Measurements from ENCODE around the gene KCNIP1.

KCNIP1 gene

DNA sequence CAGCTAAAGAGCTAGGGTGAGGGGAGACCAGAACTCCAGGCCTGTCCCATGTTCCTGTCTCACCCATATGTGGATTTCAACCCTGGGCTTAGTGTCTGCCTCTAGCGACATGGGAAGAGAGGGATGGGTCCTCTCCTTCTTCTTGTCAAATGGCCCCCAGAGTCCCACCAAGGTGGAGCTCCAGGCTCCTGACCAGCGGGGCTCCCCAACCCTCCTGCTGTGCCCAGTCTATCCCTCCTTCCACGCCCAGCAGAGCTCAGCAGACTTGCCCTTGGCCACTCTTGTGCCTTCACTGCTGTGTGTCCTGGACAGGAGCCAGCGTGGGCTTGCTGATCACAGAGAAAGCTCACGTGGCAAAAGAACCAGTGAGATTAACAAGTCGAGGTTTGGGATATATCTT, 156.7 kb downstream of the KCNIP1 start:
- TF ChIP-seq, protein P1, sequence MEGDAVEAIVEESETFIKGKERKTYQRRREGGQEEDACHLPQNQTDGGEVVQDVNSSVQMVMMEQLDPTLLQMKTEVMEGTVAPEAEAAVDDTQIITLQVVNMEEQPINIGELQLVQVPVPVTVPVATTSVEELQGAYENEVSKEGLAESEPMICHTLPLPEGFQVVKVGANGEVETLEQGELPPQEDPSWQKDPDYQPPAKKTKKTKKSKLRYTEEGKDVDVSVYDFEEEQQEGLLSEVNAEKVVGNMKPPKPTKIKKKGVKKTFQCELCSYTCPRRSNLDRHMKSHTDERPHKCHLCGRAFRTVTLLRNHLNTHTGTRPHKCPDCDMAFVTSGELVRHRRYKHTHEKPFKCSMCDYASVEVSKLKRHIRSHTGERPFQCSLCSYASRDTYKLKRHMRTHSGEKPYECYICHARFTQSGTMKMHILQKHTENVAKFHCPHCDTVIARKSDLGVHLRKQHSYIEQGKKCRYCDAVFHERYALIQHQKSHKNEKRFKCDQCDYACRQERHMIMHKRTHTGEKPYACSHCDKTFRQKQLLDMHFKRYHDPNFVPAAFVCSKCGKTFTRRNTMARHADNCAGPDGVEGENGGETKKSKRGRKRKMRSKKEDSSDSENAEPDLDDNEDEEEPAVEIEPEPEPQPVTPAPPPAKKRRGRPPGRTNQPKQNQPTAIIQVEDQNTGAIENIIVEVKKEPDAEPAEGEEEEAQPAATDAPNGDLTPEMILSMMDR (IDR thresholded peaks at IDR 0.05; ENCODE audit: low read depth, low read length), result no peak
- TF ChIP-seq POLR2A (IDR thresholded peaks at IDR 0.05; ENCODE audit: extremely low read depth, insufficient read length), result no peak
- no peak for TF ChIP-seq MYC (IDR thresholded peaks at IDR 0.05; ENCODE audit: low read depth, low read length)
- TF ChIP-seq, protein P2, sequence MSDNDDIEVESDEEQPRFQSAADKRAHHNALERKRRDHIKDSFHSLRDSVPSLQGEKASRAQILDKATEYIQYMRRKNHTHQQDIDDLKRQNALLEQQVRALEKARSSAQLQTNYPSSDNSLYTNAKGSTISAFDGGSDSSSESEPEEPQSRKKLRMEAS (IDR thresholded peaks at IDR 0.05; ENCODE audit: low read depth, low read length), result no peak
- no peak overlapping the region for H3K4me3 ChIP-seq (ENCODE audit: low read depth, low read length)

DNA sequence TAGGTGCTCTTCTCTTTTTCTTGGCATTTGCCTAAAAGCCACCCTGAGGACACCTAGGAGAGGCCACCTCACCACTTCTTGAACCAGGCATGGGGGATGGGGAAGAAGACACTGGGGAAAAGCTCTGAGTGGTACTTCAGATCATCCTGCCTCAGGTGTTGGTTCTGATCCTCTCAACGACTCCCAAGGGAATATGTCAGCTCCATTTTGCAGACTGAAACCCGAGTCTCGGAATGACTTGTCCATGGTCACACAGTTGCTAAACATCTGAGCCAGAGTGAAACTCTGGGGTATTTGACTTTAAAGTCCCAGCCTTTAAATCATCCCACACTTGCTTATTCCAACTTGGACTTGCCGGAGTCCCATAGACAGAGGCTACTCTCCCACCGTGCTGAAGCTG, 159.1 kb downstream of the KCNIP1 start:
- no peak for DNase-seq (ENCODE audit: low read depth)
- no peak overlapping the region for H3K4me3 ChIP-seq (ENCODE audit: low read depth, low read length)
- TF ChIP-seq, protein P2 (IDR thresholded peaks at IDR 0.05; ENCODE audit: low read depth, low read length), result no peak
- TF ChIP-seq MYC (IDR thresholded peaks at IDR 0.05; ENCODE audit: low read depth, low read length), result no peak

More for the DNA sequence above, 156.7 kb downstream of the KCNIP1 start:
- DNase-seq (ENCODE audit: low read depth), result no peak

DNA sequence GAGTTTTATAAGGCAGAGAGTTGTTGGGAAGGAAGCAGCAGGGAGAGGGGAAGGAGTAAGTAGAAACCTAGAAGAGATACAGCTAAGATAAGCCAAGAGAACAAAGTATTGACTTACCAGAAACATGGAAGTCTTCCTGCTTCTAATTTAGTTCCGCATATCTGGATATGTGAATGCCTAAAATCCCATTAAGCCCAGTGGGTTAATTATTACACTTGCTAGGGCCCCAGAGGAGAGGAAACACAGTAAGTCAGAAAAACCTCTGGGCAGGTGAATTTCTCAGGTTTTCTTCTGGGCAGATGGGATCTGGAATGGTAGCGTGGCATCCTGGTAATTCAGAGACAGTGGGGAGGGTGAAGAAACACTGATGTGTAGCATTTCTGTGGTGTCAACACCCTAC, 175.0 kb downstream of the KCNIP1 start:
- TF ChIP-seq MYC (IDR thresholded peaks at IDR 0.05; ENCODE audit: low read depth, low read length) (no peak), POLR2A (IDR thresholded peaks at IDR 0.05; ENCODE audit: extremely low read depth, insufficient read length) (no peak)
- TF ChIP-seq, protein P2 (IDR thresholded peaks at IDR 0.05; ENCODE audit: low read depth, low read length), result no peak
- TF ChIP-seq, protein P1 (IDR thresholded peaks at IDR 0.05; ENCODE audit: low read depth, low read length), result no peak
- no peak for DNase-seq (ENCODE audit: low read depth)
- no peak overlapping the region for H3K4me3 ChIP-seq (ENCODE audit: low read depth, low read length)

DNA sequence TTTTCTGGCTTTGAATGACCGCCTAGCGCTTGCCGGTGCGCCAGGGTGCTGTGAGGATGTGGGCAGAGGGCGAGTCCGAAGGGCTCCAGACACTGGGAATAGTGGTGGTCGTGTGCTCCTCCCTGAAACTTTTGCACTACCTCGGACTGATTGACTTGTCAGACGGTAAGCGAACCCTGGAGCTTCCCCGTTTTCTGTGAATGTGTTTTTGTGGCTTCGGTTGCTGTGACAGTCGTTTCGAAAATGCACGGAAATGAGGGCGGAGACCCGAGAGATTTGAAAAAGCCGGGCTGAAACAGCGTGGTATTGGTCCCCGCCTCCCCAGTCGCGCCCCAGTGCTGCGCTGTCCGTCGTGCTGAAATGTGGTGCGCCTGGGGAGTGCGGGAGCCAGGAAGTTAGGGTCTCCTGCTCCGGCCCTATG, 177.2 kb downstream of the KCNIP1 start:
- DNase-seq (ENCODE audit: low read depth), result peak; percentile 80
- no peak overlapping the region for H3K4me3 ChIP-seq (ENCODE audit: low read depth, low read length)
- TF ChIP-seq, protein P2 (IDR thresholded peaks at IDR 0.05; ENCODE audit: low read depth, low read length), result peak; percentile 92
- TF ChIP-seq, protein P1 (IDR thresholded peaks at IDR 0.05; ENCODE audit: low read depth, low read length), result no peak
- no peak for TF ChIP-seq POLR2A (IDR thresholded peaks at IDR 0.05; ENCODE audit: extremely low read depth, insufficient read length)
- TF ChIP-seq MYC (IDR thresholded peaks at IDR 0.05; ENCODE audit: low read depth, low read length), result peak; percentile 53; the same call in 1 of the 2 replicates

DNA sequence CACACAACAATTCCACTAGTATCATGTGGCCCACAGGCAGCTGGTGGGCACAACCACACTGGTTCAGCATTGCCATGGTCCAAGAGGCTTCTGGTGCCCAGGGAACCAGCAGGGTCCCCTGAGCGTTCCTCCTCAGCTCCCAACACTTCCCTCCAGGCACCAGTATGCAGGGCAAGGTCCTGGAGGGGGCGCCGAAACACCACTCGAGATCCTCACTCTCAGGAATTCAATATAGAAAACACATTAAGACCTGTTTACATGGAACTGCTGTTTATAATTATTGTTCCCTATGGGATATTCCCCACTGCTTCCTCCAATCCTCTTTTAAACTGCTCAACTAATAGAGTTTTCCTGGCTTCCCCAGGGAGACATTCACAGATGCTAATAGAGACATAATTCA, 187.8 kb downstream of the KCNIP1 start:
- H3K4me3 ChIP-seq (ENCODE audit: low read depth, low read length), result no peak overlapping the region
- DNase-seq (ENCODE audit: low read depth), result no peak
- TF ChIP-seq POLR2A (IDR thresholded peaks at IDR 0.05; ENCODE audit: extremely low read depth, insufficient read length) (no peak), MYC (IDR thresholded peaks at IDR 0.05; ENCODE audit: low read depth, low read length) (no peak)
- TF ChIP-seq, protein P1 (IDR thresholded peaks at IDR 0.05; ENCODE audit: low read depth, low read length), result no peak
- TF ChIP-seq, protein P2 (IDR thresholded peaks at IDR 0.05; ENCODE audit: low read depth, low read length), result no peak

DNA sequence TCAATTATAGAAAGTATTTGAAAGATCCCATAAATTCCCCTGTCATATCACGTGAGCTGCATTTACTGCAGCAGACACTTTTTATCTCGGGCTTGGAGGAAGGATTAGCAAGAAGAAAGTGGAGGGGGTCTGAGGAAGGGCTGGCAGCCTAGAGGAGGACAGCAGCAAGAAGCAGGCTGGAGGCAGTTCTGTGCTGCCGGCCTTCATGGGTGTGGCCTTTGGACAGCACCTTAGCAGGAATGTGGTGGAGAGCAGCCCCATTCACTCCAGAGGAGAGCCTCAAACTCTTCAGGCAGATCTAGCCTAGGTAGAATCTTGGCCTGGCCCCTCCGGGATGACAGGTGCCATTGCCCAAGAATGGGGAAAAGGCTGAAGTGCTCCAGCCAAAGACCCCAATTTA, 189.9 kb downstream of the KCNIP1 start:
- DNase-seq (ENCODE audit: low read depth), result no peak
- no peak overlapping the region for H3K4me3 ChIP-seq (ENCODE audit: low read depth, low read length)
- TF ChIP-seq, protein P1 (IDR thresholded peaks at IDR 0.05; ENCODE audit: low read depth, low read length), result no peak
- TF ChIP-seq, protein P2 (IDR thresholded peaks at IDR 0.05; ENCODE audit: low read depth, low read length), result no peak
- no peak for TF ChIP-seq MYC (IDR thresholded peaks at IDR 0.05; ENCODE audit: low read depth, low read length)
- no peak for TF ChIP-seq POLR2A (IDR thresholded peaks at IDR 0.05; ENCODE audit: extremely low read depth, insufficient read length)

Data from NB4 (cell line).